ENCODE measurements around the gene TPP1. TPM values are rescaled to one million over a fixed set of nuclear protein-coding genes. Genes with fewer than 3 reads are reported as not detected.
A peak's percentile ranks its signal among the peaks of the same experiment; 100 is the strongest.

Gene TPP1
- total and polyA plus RNA-seq, 9 of the 15 experiments (the other 6 are each of a cell fraction or from before 2014, with no cell fraction given) = 7.5 to 75.8 (median 15.7) TPM

DNA sequence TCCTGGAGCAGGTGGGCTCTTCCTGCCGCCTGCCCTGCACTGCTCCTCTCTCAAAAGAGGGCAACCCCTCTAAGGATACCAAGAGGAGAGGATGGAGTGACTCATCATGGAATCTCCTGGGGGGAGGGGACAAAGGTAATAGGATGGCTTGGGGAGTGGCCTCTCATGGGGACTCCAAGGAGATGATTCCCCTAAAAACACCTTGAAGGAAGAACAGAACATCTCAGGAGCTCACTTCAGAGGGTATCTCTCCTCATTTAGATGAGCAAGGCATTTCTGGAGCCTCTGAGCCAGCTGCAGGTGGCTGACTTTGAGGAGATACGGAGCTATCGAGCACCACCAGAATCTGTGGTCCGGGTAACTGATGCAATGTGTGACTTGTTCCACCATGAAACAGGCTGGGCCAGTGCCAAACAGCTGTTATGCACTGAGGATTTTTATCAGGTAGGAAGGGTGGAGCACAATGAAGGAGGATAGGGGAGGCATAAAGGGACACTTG is 56.1 kb downstream of the TPP1 start (continued):
- TF ChIP-seq, protein P1, sequence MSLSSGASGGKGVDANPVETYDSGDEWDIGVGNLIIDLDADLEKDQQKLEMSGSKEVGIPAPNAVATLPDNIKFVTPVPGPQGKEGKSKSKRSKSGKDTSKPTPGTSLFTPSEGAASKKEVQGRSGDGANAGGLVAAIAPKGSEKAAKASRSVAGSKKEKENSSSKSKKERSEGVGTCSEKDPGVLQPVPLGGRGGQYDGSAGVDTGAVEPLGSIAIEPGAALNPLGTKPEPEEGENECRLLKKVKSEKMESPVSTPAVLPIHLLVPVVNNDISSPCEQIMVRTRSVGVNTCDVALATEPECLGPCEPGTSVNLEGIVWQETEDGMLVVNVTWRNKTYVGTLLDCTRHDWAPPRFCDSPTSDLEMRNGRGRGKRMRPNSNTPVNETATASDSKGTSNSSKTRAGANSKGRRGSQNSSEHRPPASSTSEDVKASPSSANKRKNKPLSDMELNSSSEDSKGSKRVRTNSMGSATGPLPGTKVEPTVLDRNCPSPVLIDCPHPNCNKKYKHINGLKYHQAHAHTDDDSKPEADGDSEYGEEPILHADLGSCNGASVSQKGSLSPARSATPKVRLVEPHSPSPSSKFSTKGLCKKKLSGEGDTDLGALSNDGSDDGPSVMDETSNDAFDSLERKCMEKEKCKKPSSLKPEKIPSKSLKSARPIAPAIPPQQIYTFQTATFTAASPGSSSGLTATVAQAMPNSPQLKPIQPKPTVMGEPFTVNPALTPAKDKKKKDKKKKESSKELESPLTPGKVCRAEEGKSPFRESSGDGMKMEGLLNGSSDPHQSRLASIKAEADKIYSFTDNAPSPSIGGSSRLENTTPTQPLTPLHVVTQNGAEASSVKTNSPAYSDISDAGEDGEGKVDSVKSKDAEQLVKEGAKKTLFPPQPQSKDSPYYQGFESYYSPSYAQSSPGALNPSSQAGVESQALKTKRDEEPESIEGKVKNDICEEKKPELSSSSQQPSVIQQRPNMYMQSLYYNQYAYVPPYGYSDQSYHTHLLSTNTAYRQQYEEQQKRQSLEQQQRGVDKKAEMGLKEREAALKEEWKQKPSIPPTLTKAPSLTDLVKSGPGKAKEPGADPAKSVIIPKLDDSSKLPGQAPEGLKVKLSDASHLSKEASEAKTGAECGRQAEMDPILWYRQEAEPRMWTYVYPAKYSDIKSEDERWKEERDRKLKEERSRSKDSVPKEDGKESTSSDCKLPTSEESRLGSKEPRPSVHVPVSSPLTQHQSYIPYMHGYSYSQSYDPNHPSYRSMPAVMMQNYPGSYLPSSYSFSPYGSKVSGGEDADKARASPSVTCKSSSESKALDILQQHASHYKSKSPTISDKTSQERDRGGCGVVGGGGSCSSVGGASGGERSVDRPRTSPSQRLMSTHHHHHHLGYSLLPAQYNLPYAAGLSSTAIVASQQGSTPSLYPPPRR (CRISPR knock-in tag; IDR thresholded peaks at IDR 0.05; ENCODE audit: borderline replicate concordance) = no peak
- peak; percentile 74; the same call in 1 of the 2 replicates for TF ChIP-seq LEF1 (IDR thresholded peaks at IDR 0.05)
- no peak for TF ChIP-seq ZNF184 (CRISPR knock-in tag; IDR thresholded peaks at IDR 0.05)
- TF ChIP-seq, protein P2, sequence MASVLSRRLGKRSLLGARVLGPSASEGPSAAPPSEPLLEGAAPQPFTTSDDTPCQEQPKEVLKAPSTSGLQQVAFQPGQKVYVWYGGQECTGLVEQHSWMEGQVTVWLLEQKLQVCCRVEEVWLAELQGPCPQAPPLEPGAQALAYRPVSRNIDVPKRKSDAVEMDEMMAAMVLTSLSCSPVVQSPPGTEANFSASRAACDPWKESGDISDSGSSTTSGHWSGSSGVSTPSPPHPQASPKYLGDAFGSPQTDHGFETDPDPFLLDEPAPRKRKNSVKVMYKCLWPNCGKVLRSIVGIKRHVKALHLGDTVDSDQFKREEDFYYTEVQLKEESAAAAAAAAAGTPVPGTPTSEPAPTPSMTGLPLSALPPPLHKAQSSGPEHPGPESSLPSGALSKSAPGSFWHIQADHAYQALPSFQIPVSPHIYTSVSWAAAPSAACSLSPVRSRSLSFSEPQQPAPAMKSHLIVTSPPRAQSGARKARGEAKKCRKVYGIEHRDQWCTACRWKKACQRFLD (CRISPR knock-in tag; IDR thresholded peaks at IDR 0.05) = peak; percentile 51; the same call in 1 of the 2 replicates
- peak; percentile 70 for TF ChIP-seq NBN (IDR thresholded peaks at IDR 0.05; ENCODE audit: low read depth)
- no peak for TF ChIP-seq RB1 (IDR thresholded peaks at IDR 0.05; ENCODE audit: low read depth)
- TF ChIP-seq, protein P3, sequence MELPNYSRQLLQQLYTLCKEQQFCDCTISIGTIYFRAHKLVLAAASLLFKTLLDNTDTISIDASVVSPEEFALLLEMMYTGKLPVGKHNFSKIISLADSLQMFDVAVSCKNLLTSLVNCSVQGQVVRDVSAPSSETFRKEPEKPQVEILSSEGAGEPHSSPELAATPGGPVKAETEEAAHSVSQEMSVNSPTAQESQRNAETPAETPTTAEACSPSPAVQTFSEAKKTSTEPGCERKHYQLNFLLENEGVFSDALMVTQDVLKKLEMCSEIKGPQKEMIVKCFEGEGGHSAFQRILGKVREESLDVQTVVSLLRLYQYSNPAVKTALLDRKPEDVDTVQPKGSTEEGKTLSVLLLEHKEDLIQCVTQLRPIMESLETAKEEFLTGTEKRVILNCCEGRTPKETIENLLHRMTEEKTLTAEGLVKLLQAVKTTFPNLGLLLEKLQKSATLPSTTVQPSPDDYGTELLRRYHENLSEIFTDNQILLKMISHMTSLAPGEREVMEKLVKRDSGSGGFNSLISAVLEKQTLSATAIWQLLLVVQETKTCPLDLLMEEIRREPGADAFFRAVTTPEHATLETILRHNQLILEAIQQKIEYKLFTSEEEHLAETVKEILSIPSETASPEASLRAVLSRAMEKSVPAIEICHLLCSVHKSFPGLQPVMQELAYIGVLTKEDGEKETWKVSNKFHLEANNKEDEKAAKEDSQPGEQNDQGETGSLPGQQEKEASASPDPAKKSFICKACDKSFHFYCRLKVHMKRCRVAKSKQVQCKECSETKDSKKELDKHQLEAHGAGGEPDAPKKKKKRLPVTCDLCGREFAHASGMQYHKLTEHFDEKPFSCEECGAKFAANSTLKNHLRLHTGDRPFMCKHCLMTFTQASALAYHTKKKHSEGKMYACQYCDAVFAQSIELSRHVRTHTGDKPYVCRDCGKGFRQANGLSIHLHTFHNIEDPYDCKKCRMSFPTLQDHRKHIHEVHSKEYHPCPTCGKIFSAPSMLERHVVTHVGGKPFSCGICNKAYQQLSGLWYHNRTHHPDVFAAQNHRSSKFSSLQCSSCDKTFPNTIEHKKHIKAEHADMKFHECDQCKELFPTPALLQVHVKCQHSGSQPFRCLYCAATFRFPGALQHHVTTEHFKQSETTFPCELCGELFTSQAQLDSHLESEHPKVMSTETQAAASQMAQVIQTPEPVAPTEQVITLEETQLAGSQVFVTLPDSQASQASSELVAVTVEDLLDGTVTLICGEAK (IDR thresholded peaks at IDR 0.05) = no peak
- TF ChIP-seq, protein P3 (CRISPR knock-in tag; IDR thresholded peaks at IDR 0.05) = no peak
- no peak for TF ChIP-seq ZNF165 (CRISPR knock-in tag; IDR thresholded peaks at IDR 0.05; ENCODE audit: borderline replicate concordance)
- no peak for TF ChIP-seq NFE2L1 (tag; IDR thresholded peaks at IDR 0.05; ENCODE audit: borderline replicate concordance, low read depth)
- no peak for TF ChIP-seq ZNF143 (CRISPR knock-in tag; IDR thresholded peaks at IDR 0.05)
- TF ChIP-seq MAFK (IDR thresholded peaks at IDR 0.05; ENCODE audit: low read length) = peak; percentile 28; the same call in 1 of the 2 replicates
- no peak for TF ChIP-seq MEF2D (tag; conservative IDR thresholded peaks at IDR 0.05; ENCODE audit: low read depth)
- TF ChIP-seq BMI1 (IDR thresholded peaks at IDR 0.05; ENCODE audit: low read length) = no peak

Data from K562 (cell line).